Keratinocyte (primary cell): ENCODE data around the gene HS3ST3A1. TPM values are rescaled to one million over a fixed set of nuclear protein-coding genes. Genes with fewer than 3 reads are reported as not detected.

ENCODE experiments used
- DNase-seq: peaks from one replicate; pipeline ENCODE4 v3.0.0-alpha.2; 2011; ENCODE audit warnings: low read depth, missing footprints, low spot score
- FAIRE-seq: peaks from 2 replicates; lab custom pipeline; 2011; peaks lifted over from hg19 to GRCh38; lab: Jason Lieb, UNC
- H2AFZ ChIP-seq: 2 replicates; pipeline ENCODE4 v1.6.0; 2012; ENCODE audit warnings: low read length, control low read depth, inconsistent platforms; ENCODE audit not compliant: control insufficient read depth
- H3K27ac ChIP-seq: 2 replicates; pipeline ENCODE4 v1.5.1; 2011; ENCODE audit warnings: low read length; ENCODE audit not compliant: control insufficient read depth, insufficient read depth
- H3K27me3 ChIP-seq: 3 replicates; pipeline ENCODE4 v1.6.0; 2011; ENCODE audit warnings: low read length; ENCODE audit not compliant: control insufficient read depth, insufficient read depth; ENCODE audit errors: extremely low read depth
- H3K36me3 ChIP-seq, 2 experiments: 2 replicates in 1 of 2; 3 replicates in 1 of 2; pipeline ENCODE4 v1.5.1; 2011; ENCODE audit warnings: low read length in 2 of 2, mild to moderate bottlenecking in 1 of 2; ENCODE audit not compliant: control insufficient read depth in 2 of 2, insufficient read depth in 2 of 2; ENCODE audit errors: extremely low read depth in 1 of 2
- H3K4me1 ChIP-seq: 3 replicates; pipeline ENCODE4 v1.5.1; 2011; ENCODE audit warnings: low read length; ENCODE audit not compliant: control insufficient read depth, insufficient read depth; ENCODE audit errors: extremely low read depth
- H3K4me2 ChIP-seq: 3 replicates; pipeline ENCODE4 v1.6.0; 2011; ENCODE audit warnings: low read depth, low read length; ENCODE audit not compliant: control insufficient read depth, insufficient read depth; ENCODE audit errors: extremely low read depth
- H3K4me3 ChIP-seq, 3 experiments: fragments of 200-600 bp in 1 of 3; sonication (generic) in 1 of 3; 2 replicates in 2 of 3; 3 replicates in 1 of 3; pipeline ENCODE4 v1.5.1; 2011 to 2016; ENCODE audit warnings: low read length in 3 of 3, mild to moderate bottlenecking in 3 of 3, control low read depth in 2 of 3, inconsistent platforms in 1 of 3, low read depth in 1 of 3, mixed read lengths in 1 of 3, mixed run types in 1 of 3, moderate library complexity in 1 of 3; ENCODE audit not compliant: control insufficient read depth in 2 of 3, insufficient read depth in 2 of 3; ENCODE audit errors: extremely low read depth in 1 of 3
- H3K79me2 ChIP-seq: 2 replicates; pipeline ENCODE4 v1.6.0; 2012; ENCODE audit warnings: low read length; ENCODE audit not compliant: control insufficient read depth, insufficient read depth
- H3K9ac ChIP-seq: 3 replicates; pipeline ENCODE4 v1.6.0; 2011; ENCODE audit warnings: low read length; ENCODE audit not compliant: control insufficient read depth, insufficient read depth; ENCODE audit errors: extremely low read depth
- H3K9me1 ChIP-seq: 3 replicates; pipeline ENCODE4 v1.6.0; 2011; ENCODE audit warnings: low read length; ENCODE audit not compliant: control insufficient read depth, insufficient read depth; ENCODE audit errors: extremely low read depth
- H3K9me3 ChIP-seq: 2 replicates; pipeline ENCODE4 v1.5.1; 2012; ENCODE audit warnings: low read depth, low read length; ENCODE audit not compliant: control insufficient read depth
- H4K20me1 ChIP-seq: 3 replicates; pipeline ENCODE4 v1.6.0; 2011; ENCODE audit warnings: low read length; ENCODE audit not compliant: control insufficient read depth, insufficient read depth; ENCODE audit errors: extremely low read depth
- CTCF ChIP-seq, 3 experiments: IDR thresholded peaks in 1 of 3; conservative IDR thresholded peaks in 1 of 3; optimal IDR thresholded peaks in 1 of 3; 2 replicates in 2 of 3; 3 replicates in 1 of 3; pipeline versions ENCODE3 to v1.5.1; 2011; ENCODE audit warnings: low read length in 3 of 3, mild to moderate bottlenecking in 3 of 3, moderate library complexity in 2 of 3, control low read depth in 1 of 3, inconsistent platforms in 1 of 3; ENCODE audit not compliant: insufficient read depth in 2 of 3; ENCODE audit errors: extremely low read depth in 1 of 3
- EZH2 ChIP-seq: IDR thresholded peaks from one replicate; pipeline ENCODE4 v1.6.1; 2012; ENCODE audit warnings: inconsistent platforms, mild to moderate bottlenecking, low read length, moderate library complexity
- dilution Hi-C: fragments of 300-500 bp; cut with MboI; formaldehyde crosslinking; loops from one replicate; pipeline ENCODE4 v1.7.0; 2020; ENCODE audit warnings: low sequenced_read_pairs; ENCODE audit not compliant: extremely low pct_ligation_motif_present
- polyA plus RNA-seq, 5 experiments: library from polyadenylated mRNA; depleted of rRNA in 3 of 5; stranded (reverse) in 3 of 5; stranded (forward) in 1 of 5; unstranded in 1 of 5; fragments of >200 nt; gene quantifications; 1 replicate in 1 of 5; 2 replicates in 3 of 5; 3 replicates in 1 of 5; pipeline versions ENCODE4 v1.2.1 to v1.2.3, GENCODE V29; 2011 to 2012; ENCODE audit warnings: missing spikeins in 2 of 5, low read depth in 1 of 5, low replicate concordance in 1 of 5

Gene HS3ST3A1
- polyA plus RNA-seq, 1 donor (not counting 4 experiments of a cell fraction or from before 2014, with no cell fraction given) = 0.04 TPM

DNA sequence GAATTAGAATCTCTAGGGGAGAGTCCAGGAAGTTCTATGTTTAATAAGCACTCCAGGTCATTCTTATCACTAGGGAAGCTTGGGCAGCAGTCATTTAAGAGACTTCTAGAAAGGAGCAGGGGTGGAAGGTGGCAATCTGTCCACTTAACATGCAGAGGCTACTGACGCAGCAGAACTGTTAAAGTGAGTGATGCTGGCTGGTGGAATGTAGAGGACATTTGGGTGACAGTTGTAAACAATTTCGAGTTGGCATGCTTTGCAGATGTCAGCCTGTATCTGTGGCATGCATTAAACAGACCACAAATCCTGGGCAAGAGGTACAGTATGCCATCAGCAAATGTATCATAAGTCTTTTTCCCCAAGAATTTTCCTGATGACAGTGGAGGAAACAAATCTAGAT lies 40.5 kb upstream of the HS3ST3A1 start:
- H3K27ac ChIP-seq = no peak overlapping the region
- H3K9ac ChIP-seq = no peak overlapping the region
- DNase-seq (no peak), FAIRE-seq (no peak)
- H3K4me2 ChIP-seq = no peak overlapping the region
- H3K36me3 ChIP-seq = no peaks in the 10 kb centered on the region
- no peaks in the 10 kb centered on the region for H4K20me1 ChIP-seq
- dilution Hi-C loops = no loop called here
- H3K9me1 ChIP-seq = no peaks in the 10 kb centered on the region
- no peaks in the 10 kb centered on the region for H3K27me3 ChIP-seq
- no peak overlapping the region for H3K4me3 ChIP-seq
- H2AFZ ChIP-seq = no peak overlapping the region
- TF ChIP-seq EZH2 = no peak
- no peaks in the 10 kb centered on the region for H3K79me2 ChIP-seq
- no peaks in the 10 kb centered on the region for H3K4me1 ChIP-seq
- no peaks in the 10 kb centered on the region for H3K9me3 ChIP-seq

GRCh38 chr17:13640551-13640950 lies 38.8 kb upstream of the HS3ST3A1 start:
- TF ChIP-seq EZH2 (no peak), CTCF (optimal IDR thresholded peaks at IDR 0.05 in 1 of 3, IDR thresholded peaks at IDR 0.05 in 1 of 3, conservative IDR thresholded peaks at IDR 0.05 in 1 of 3; ENCODE audit: extremely low read depth in 1 of 3, insufficient read depth in 2 of 3, low read length in 3 of 3) (no peak)
- Histone ChIP-seq H3K4me2 (no peak overlapping the region), H4K20me1 (no peaks in the 10 kb centered on the region), H3K36me3 (no peaks in the 10 kb centered on the region), H3K9ac (no peak overlapping the region), H3K9me3 (no peaks in the 10 kb centered on the region), H3K27ac (no peak overlapping the region), H2AFZ (no peak overlapping the region), H3K79me2 (no peaks in the 10 kb centered on the region), H3K4me1 (no peaks in the 10 kb centered on the region), H3K27me3 (no peaks in the 10 kb centered on the region), H3K9me1 (no peaks in the 10 kb centered on the region), H3K4me3 (no peak overlapping the region)
- no peak for DNase-seq
- dilution Hi-C loops = no loop called here
- no peak for FAIRE-seq

DNA sequence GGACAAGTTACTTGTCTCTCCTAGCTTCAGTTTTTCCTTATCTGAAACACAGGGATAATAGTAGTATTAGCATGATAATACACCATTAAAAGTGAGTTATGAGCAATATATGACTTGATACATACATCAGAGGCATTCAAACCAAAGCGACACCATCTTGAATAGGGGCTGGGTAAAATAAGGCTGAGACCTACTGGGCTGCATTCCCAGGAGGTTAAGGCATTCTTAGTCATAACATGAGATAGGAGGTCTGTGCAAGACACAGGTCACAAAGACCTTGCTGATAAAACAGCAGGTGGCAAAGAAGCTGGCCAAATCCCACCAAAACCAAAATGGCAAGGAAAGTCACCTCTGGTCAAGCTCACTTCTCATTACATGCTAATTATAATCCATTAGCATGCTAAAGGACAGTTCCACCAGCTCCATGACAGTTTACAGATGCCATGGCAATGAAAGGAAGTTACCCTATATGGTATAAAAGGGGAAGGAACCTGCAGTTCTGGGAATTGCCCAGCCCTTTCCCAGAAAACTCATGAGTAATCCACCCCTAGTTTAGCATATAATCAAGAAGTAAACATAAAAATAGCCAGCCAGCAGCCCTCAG lies 37.2 kb upstream of the HS3ST3A1 start:
- H3K9ac ChIP-seq = no peak overlapping the region
- DNase-seq (no peak), FAIRE-seq (no peak)
- H2AFZ ChIP-seq = no peak overlapping the region
- no peak overlapping the region for H3K27ac ChIP-seq
- H4K20me1 ChIP-seq = no peaks in the 10 kb centered on the region
- no peaks in the 10 kb centered on the region for H3K9me1 ChIP-seq
- dilution Hi-C loops = no loop called here
- H3K4me2 ChIP-seq = no peak overlapping the region
- H3K27me3 ChIP-seq = no peaks in the 10 kb centered on the region
- TF ChIP-seq CTCF (optimal IDR thresholded peaks at IDR 0.05 in 1 of 3, IDR thresholded peaks at IDR 0.05 in 1 of 3, conservative IDR thresholded peaks at IDR 0.05 in 1 of 3; ENCODE audit: extremely low read depth in 1 of 3, insufficient read depth in 2 of 3, low read length in 3 of 3) (no peak), EZH2 (no peak)
- no peaks in the 10 kb centered on the region for H3K9me3 ChIP-seq
- H3K79me2 ChIP-seq = no peaks in the 10 kb centered on the region
- no peak overlapping the region for H3K4me3 ChIP-seq
- no peaks in the 10 kb centered on the region for H3K36me3 ChIP-seq
- H3K4me1 ChIP-seq = no peaks in the 10 kb centered on the region
